Activated CD4-positive, alpha-beta memory T cell treated with anti-CD3 and anti-CD28 coated beads, Interleukin-2, amount 10 ng/mL, durations not matched to agents 7 days and 5 days (primary cell): Measurements from ENCODE around the gene SCAMP2. TPM values are rescaled to one million over a fixed set of nuclear protein-coding genes. Genes with fewer than 3 reads are reported as not detected.

Source experiments
- CTCF ChIA-PET: fragments of 350-600 bp; sonication (Branson Sonifier 250); formaldehyde crosslinking; loops from one replicate; lab custom pipeline; 2021; ENCODE audit warnings: antibody characterized with exemption, inconsistent platforms; lab: Charles Lee
- POLR2A ChIA-PET: fragments of 350-600 bp; sonication (Branson Sonifier 250); formaldehyde crosslinking; loops from one replicate; lab custom pipeline; 2021; ENCODE audit warnings: antibody characterized with exemption; lab: Charles Lee
- DNase-seq: peaks from one replicate; pipeline ENCODE4 v3.0.0-alpha.2; 2020
- H3K27ac Mint-ChIP-seq: one replicate; pipeline ENCODE4 v1.8.0; 2021; ENCODE audit warnings: mild to moderate bottlenecking, mixed read lengths
- H3K27me3 Mint-ChIP-seq: one replicate; pipeline ENCODE4 v1.8.0; 2021; ENCODE audit warnings: mixed read lengths
- H3K36me3 Mint-ChIP-seq: one replicate; pipeline ENCODE4 v1.8.0; 2021; ENCODE audit warnings: low read depth, mixed read lengths
- H3K4me1 Mint-ChIP-seq: one replicate; pipeline ENCODE4 v1.8.0; 2021; ENCODE audit warnings: mixed read lengths
- H3K4me3 Mint-ChIP-seq: one replicate; pipeline ENCODE4 v1.8.0; 2021; ENCODE audit warnings: mild to moderate bottlenecking, mixed read lengths
- H3K9me3 Mint-ChIP-seq: one replicate; pipeline ENCODE4 v1.8.0; 2021; ENCODE audit warnings: mixed read lengths
- total RNA-seq, 2 experiments: library from RNA; stranded (reverse); gene quantifications; one replicate each; pipeline ENCODE4 v1.2.3, GENCODE V29; 2021

The SCAMP2 gene
- total RNA-seq, 2 experiments from 2014 or later = 144 to 156 TPM

- Mint-ChIP-seq H3K36me3 (peaks cover 70% of the 10 kb centered on the region), H3K27me3 (no peaks in the 10 kb centered on the region), H3K27ac (no peak overlapping the region), H3K4me3 (no peak overlapping the region), H3K9me3 (no peaks in the 10 kb centered on the region), H3K4me1 (peaks cover 50% of the 10 kb centered on the region)
- ChIA-PET POLR2A (interaction anchor here (1.5 to 35.1 kb wide), 3 partner anchors 8 to 69 kb away, joined by 3 to 1214 read pairs (median 6); partner anchors contain the start of gene CSK), CTCF (interaction anchor here (1.1 to 38.3 kb wide), 3 partner anchors 21 to 101 kb away, joined by 3 to 1235 read pairs (median 3); partner anchors contain the start of genes CSK and ULK3)
- no peak for DNase-seq
Observed at GRCh38 chr15:74800559-74801094, 72.5 kb downstream of the SCAMP2 start.

GRCh38 chr15:74799856-74800558 lies 73.2 kb downstream of the SCAMP2 start:
- Mint-ChIP-seq H3K4me3 (no peak overlapping the region), H3K36me3 (peaks cover 74% of the 10 kb centered on the region), H3K27me3 (no peaks in the 10 kb centered on the region), H3K27ac (peak overlapping the region; percentile 73), H3K4me1 (peaks cover 56% of the 10 kb centered on the region), H3K9me3 (no peaks in the 10 kb centered on the region)
- POLR2A ChIA-PET = interaction anchor here (0.8 to 35.1 kb wide), 7 partner anchors 9 to 164 kb away, joined by 3 to 1214 read pairs (median 3); partner anchors contain the start of gene CSK
- DNase-seq = peak; percentile 89
- CTCF ChIA-PET = interaction anchor here (0.5 to 38.3 kb wide), 11 partner anchors 15 to 333 kb away, joined by 3 to 1235 read pairs (median 3); partner anchors contain the start of genes CPLX3, CSK and ULK3

GRCh38 chr15:74799255-74799855 lies 73.8 kb downstream of the SCAMP2 start:
- Mint-ChIP-seq H3K36me3 (peaks cover 74% of the 10 kb centered on the region), H3K4me1 (peaks cover 60% of the 10 kb centered on the region), H3K9me3 (no peaks in the 10 kb centered on the region), H3K27me3 (no peaks in the 10 kb centered on the region), H3K27ac (peak overlapping the region; percentile 73), H3K4me3 (no peak overlapping the region)
- ChIA-PET CTCF (interaction anchor here (0.5 to 38.3 kb wide), 13 partner anchors 16 to 332 kb away, joined by 3 to 1235 read pairs (median 3); partner anchors contain the start of genes CPLX3, CSK and ULK3), POLR2A (interaction anchor here (0.8 to 35.1 kb wide), 7 partner anchors 9 to 164 kb away, joined by 3 to 1214 read pairs (median 3); partner anchors contain the start of gene CSK)
- DNase-seq = peak; percentile 39

GRCh38 chr15:74798388-74799254 lies 74.5 kb downstream of the SCAMP2 start:
- Mint-ChIP-seq H3K4me1 (peaks cover 60% of the 10 kb centered on the region), H3K27me3 (no peaks in the 10 kb centered on the region), H3K4me3 (no peak overlapping the region), H3K9me3 (no peaks in the 10 kb centered on the region), H3K27ac (peak overlapping the region; percentile 73), H3K36me3 (peaks cover 67% of the 10 kb centered on the region)
- POLR2A ChIA-PET = interaction anchor here (1.1 to 35.1 kb wide), 4 partner anchors 10 to 163 kb away, joined by 3 to 1214 read pairs (median 6); partner anchors contain the start of gene CSK
- DNase-seq = no peak
- CTCF ChIA-PET = interaction anchor here (0.5 to 38.3 kb wide), 7 partner anchors 17 to 180 kb away, joined by 3 to 1235 read pairs (median 3); partner anchors contain the start of genes CPLX3 and CSK

GRCh38 chr15:74795966-74796625 lies 77.1 kb downstream of the SCAMP2 start:
- Mint-ChIP-seq H3K27me3 (no peaks in the 10 kb centered on the region), H3K36me3 (peaks cover 58% of the 10 kb centered on the region), H3K4me3 (peak overlapping the region; percentile 19), H3K9me3 (no peaks in the 10 kb centered on the region), H3K27ac (peak overlapping the region; percentile 85), H3K4me1 (peaks cover 85% of the 10 kb centered on the region)
- DNase-seq = peak; percentile 46
- CTCF ChIA-PET = interaction anchor here (0.7 to 38.3 kb wide), 6 partner anchors 16 to 178 kb away, joined by 3 to 1235 read pairs (median 4); partner anchors contain the start of gene CSK
- POLR2A ChIA-PET = interaction anchor here (35.1 kb wide), 1 partner anchor 15 kb away, joined by 1214 read pairs; the partner anchor contains the start of gene CSK

GRCh38 chr15:74794970-74795349 lies 78.2 kb downstream of the SCAMP2 start:
- Mint-ChIP-seq H3K36me3 (peaks cover 59% of the 10 kb centered on the region), H3K27ac (peak overlapping the region; percentile 85), H3K27me3 (no peaks in the 10 kb centered on the region), H3K4me3 (no peak overlapping the region), H3K9me3 (no peaks in the 10 kb centered on the region), H3K4me1 (peaks cover 90% of the 10 kb centered on the region)
- ChIA-PET POLR2A (interaction anchor here (1.0 to 35.1 kb wide), 5 partner anchors 1 to 254 kb away, joined by 3 to 1214 read pairs (median 7); partner anchors contain the start of genes ARID3B, CSK, FAM219B and LMAN1L), CTCF (interaction anchor here (6.5 to 38.3 kb wide), 2 partner anchors 15 to 160 kb away, joined by 30 to 1235 read pairs; partner anchors contain the start of gene CSK)
- DNase-seq = no peak

GRCh38 chr15:74794248-74794969 lies 78.8 kb downstream of the SCAMP2 start:
- no peak for DNase-seq
- Mint-ChIP-seq H3K4me1 (peaks cover 90% of the 10 kb centered on the region), H3K9me3 (no peaks in the 10 kb centered on the region), H3K27ac (peak overlapping the region; percentile 85), H3K4me3 (no peak overlapping the region), H3K36me3 (peaks cover 59% of the 10 kb centered on the region), H3K27me3 (no peaks in the 10 kb centered on the region)
- ChIA-PET POLR2A (interaction anchor here (0.8 to 35.1 kb wide), 6 partner anchors 1 to 254 kb away, joined by 3 to 1214 read pairs (median 6); partner anchors contain the start of genes ARID3B, CSK, FAM219B and LMAN1L), CTCF (interaction anchor here (0.7 to 38.3 kb wide), 10 partner anchors 13 to 178 kb away, joined by 3 to 1235 read pairs (median 5); partner anchors contain the start of genes CLK3, CSK and FAM219B)

Other genes with a start within 250 kb of the SCAMP2 start
- gene EDC3, start 177.3 kb downstream of the SCAMP2 start, total RNA-seq = 10 to 100 TPM; 36.3 to 39.6 TPM
- 1 to 10 TPM; 2.0 to 2.1 TPM for gene CYP1A1, start 147.8 kb downstream of the SCAMP2 start, total RNA-seq
- gene CYP1A2, start 124.5 kb downstream of the SCAMP2 start, total RNA-seq = not detected
- 100 to 1,000 TPM; 330 to 341 TPM for gene CSK, start 91.3 kb downstream of the SCAMP2 start, total RNA-seq
- gene LMAN1L, start 60.5 kb downstream of the SCAMP2 start, total RNA-seq = under 1 TPM; 0.48 to 0.63 TPM
- gene CPLX3, start 46.7 kb downstream of the SCAMP2 start, total RNA-seq = under 1 TPM in 1 of 2 experiments, not detected in 1; 0.18 TPM
- gene ULK3, start 30.2 kb downstream of the SCAMP2 start, total RNA-seq = 10 to 100 TPM; 74.9 to 84.2 TPM
- gene MPI, start 16.7 kb upstream of the SCAMP2 start, total RNA-seq = 10 to 100 TPM; 82.8 to 92.9 TPM
- gene FAM219B, start 33.5 kb upstream of the SCAMP2 start, total RNA-seq = 100 to 1,000 TPM; 103 to 116 TPM
- gene COX5A, start 64.7 kb upstream of the SCAMP2 start, total RNA-seq = 100 to 1,000 TPM; 273 to 274 TPM
- gene RPP25, start 83.4 kb upstream of the SCAMP2 start, total RNA-seq = 1 to 10 TPM; 5.0 to 5.1 TPM
- gene SCAMP5, start 122.2 kb upstream of the SCAMP2 start, total RNA-seq = under 1 TPM; 0.60 to 0.81 TPM
- 10 to 100 TPM; 43.0 to 50.2 TPM for gene PPCDC, start 150.2 kb upstream of the SCAMP2 start, total RNA-seq